Breast epithelium (tissue), 3 donors: ENCODE data around the gene AMIGO3.

Source experiments
- POLR2A ChIP-seq: fragments of 450-650 bp; IDR thresholded peaks from one replicate; pipeline ENCODE4 v1.6.1; 2016; ENCODE audit warnings: antibody characterized with exemption, mild to moderate bottlenecking, moderate library complexity
- TF ChIP-seq, protein P1 (sequence below), 3 donors: fragments of 450-650 bp; IDR thresholded peaks; one replicate each; pipeline ENCODE4 v1.5.1; 2016 to 2017; ENCODE audit warnings: antibody characterized with exemption in 3 of 3, mild to moderate bottlenecking in 3 of 3, moderate library complexity in 3 of 3

DNA sequence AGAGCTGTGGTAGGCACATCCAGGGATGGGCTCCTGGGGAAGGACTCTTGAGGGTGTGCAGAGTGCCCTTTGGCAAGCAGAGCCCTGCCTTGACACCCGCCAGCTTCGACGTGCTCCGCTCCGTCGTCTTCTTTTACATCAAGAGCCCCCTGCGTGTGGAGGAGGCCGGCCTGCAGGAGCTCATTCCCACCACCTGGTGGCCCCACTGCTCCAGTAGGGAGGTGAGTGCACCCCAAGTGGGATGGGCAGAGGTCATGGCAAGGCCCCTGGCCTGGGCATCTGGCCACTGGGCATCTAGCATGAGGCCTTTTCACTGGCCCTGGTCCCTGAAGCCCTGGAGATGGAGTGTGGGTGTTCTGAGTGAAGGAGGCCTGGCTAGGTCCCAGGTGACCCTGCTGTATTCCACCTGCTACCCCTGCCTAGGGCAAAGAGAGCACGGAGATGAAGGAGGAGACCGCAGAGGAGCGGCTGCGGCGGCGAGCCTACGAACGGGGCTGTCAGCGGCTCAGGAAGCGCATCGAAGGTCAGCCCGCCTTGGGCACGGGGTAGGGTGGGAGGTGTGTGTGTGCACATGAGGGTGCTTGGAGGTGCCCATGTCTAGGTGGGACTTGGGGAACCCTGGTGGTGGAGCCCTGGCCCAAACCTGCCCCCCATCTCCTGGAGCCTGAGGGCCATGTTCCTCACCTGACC is 18.0 kb downstream of the AMIGO3 start:
- TF ChIP-seq POLR2A, result no peak
- TF ChIP-seq, protein P1, sequence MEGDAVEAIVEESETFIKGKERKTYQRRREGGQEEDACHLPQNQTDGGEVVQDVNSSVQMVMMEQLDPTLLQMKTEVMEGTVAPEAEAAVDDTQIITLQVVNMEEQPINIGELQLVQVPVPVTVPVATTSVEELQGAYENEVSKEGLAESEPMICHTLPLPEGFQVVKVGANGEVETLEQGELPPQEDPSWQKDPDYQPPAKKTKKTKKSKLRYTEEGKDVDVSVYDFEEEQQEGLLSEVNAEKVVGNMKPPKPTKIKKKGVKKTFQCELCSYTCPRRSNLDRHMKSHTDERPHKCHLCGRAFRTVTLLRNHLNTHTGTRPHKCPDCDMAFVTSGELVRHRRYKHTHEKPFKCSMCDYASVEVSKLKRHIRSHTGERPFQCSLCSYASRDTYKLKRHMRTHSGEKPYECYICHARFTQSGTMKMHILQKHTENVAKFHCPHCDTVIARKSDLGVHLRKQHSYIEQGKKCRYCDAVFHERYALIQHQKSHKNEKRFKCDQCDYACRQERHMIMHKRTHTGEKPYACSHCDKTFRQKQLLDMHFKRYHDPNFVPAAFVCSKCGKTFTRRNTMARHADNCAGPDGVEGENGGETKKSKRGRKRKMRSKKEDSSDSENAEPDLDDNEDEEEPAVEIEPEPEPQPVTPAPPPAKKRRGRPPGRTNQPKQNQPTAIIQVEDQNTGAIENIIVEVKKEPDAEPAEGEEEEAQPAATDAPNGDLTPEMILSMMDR (IDR thresholded peaks at IDR 0.05), result no peak
